Mucosa of rectum (tissue), 2 donors: ENCODE data around the gene HYAL1.
A peak's percentile ranks its signal among the peaks of the same experiment; 100 is the strongest.
"Not testable (repeated sequence)": the region's sequence is repeated elsewhere in the genome, so short reads cannot be mapped to it uniquely, and the experiment has no call there.

ENCODE experiments used
- H3K27ac ChIP-seq, 2 donors: one replicate each; pipeline ENCODE4 v1.7.0; 2013; ENCODE audit warnings: inconsistent platforms in 2 of 2, low read depth in 2 of 2, low read length in 2 of 2
- H3K27me3 ChIP-seq, 2 donors: one replicate each; pipeline ENCODE4 v1.7.0; 2013; ENCODE audit warnings: low read length in 2 of 2; ENCODE audit not compliant: control insufficient read depth in 2 of 2, insufficient read depth in 2 of 2
- H3K36me3 ChIP-seq, 2 donors: one replicate each; pipeline ENCODE4 v1.7.0; 2013; ENCODE audit warnings: low read length in 2 of 2; ENCODE audit not compliant: control insufficient read depth in 2 of 2, insufficient read depth in 2 of 2
- H3K4me1 ChIP-seq, 2 donors: one replicate each; pipeline ENCODE4 v1.7.0; 2013; ENCODE audit warnings: low read length in 2 of 2, mild to moderate bottlenecking in 1 of 2; ENCODE audit not compliant: control insufficient read depth in 2 of 2, insufficient read depth in 2 of 2
- H3K4me3 ChIP-seq, 2 donors: one replicate each; pipeline ENCODE4 v1.7.0; 2013; ENCODE audit warnings: low read length in 2 of 2
- H3K9ac ChIP-seq, 2 donors: one replicate each; pipeline ENCODE4 v1.7.0; 2013; ENCODE audit warnings: low read length in 2 of 2, low read depth in 1 of 2, mild to moderate bottlenecking in 1 of 2
- H3K9me3 ChIP-seq, 2 donors: one replicate each; pipeline ENCODE4 v1.7.0; 2013; ENCODE audit warnings: low read length in 2 of 2; ENCODE audit not compliant: control insufficient read depth in 2 of 2
- donor health status: healthy.
- donor health status: Normal muscosa, but diverticular disease.

HYAL1 gene

DNA sequence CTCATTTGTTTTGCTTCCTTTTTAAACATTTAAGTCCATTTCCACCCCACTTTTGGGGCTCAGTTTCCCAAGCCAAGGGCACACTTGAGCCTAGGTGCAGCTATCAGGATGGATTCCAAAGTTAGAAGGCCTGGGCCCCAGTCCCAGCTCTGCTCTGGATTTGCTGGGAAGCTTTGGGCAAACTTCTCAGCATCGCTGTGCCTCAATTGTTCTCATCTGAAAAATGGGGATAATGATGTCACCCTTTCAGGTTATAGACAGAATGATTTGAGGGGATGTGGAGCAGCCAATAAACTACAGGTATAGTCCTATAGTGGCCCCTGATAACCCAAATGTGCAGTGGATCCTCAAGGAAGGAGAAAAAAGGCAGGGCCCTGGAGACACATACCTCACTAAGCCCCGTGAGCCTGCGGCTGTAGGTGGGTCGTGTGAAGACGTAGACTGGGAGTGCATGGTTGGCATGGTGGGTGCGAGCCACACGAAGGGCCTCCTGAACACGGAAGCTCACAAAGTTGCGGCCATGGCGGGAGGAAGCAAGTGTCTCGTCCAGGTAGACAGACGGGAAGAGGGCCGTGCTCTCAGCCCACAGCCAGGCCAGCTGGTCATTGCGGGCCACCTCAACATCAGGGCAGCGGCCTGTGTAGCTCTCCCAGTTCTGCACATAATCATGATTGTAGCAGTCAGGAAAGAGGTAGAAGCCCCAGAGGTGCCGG is 16.0 kb upstream of the HYAL1 start:
- no peak overlapping the region for H3K27ac ChIP-seq
- H3K4me1 ChIP-seq: peaks cover 55 to 60% of the 10 kb centered on the region in 2 donors
- peaks cover 2 to 8% of the 10 kb centered on the region in 2 donors for H3K36me3 ChIP-seq
- peak overlapping the region; percentile 26 to 87 for H3K9ac ChIP-seq
- peak overlapping the region; percentile 6 to 89 for H3K4me3 ChIP-seq
- H3K9me3 ChIP-seq: no peaks in the 10 kb centered on the region
- no peaks in the 10 kb centered on the region for H3K27me3 ChIP-seq

DNA sequence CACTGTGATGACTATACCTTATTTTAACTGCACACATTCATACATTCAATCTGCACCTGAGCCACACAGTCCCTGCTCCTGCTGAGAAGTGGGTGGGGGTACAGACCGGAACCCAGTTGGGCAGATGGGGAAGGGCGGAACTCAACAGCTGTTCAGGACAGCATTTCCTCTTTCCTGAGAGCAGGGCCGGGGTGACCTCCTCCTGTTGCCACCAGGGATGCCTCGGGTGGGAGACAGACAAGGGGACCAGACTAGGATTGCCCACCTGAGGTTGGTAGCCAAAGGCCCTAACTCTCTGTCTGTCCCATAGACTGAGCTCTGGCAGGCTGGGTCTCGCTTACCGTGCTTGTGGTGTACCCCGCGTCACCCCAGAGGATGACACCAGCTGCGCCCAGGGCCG is 15.2 kb upstream of the HYAL1 start:
- peak overlapping the region; percentile 97 to 98 for H3K27ac ChIP-seq
- peak overlapping the region in 1 of 2 donors; percentile 29 for H3K4me3 ChIP-seq
- peak overlapping the region in 1 of 2 donors; percentile 82 for H3K9ac ChIP-seq
- peaks cover 55 to 60% of the 10 kb centered on the region in 2 donors for H3K4me1 ChIP-seq
- H3K9me3 ChIP-seq: no peaks in the 10 kb centered on the region
- H3K27me3 ChIP-seq: no peaks in the 10 kb centered on the region
- H3K36me3 ChIP-seq: peaks cover 2 to 8% of the 10 kb centered on the region in 2 donors

DNA sequence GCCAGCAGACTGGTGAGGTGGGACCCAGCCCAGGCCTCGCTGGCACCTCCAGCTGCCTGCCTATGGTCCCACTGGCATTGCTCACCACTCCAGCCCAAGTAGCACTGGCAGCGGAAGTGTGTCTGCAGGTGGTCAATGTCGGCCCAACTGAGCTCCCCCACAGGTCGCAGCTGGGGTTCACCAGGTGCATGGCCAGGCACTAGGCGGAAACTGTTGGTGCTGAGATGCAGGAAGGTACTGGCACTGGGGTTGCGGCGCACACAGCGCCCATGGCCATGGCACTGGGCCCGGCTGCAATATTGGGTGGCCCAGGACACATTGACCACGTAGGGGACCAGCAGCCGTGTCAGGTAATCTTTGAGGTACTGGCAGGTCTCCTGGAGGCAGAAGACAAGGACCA is 14.8 kb upstream of the HYAL1 start:
- Histone ChIP-seq H3K9ac (peak overlapping the region; percentile 41 to 82), H3K27ac (peak overlapping the region; percentile 97 to 98)

DNA sequence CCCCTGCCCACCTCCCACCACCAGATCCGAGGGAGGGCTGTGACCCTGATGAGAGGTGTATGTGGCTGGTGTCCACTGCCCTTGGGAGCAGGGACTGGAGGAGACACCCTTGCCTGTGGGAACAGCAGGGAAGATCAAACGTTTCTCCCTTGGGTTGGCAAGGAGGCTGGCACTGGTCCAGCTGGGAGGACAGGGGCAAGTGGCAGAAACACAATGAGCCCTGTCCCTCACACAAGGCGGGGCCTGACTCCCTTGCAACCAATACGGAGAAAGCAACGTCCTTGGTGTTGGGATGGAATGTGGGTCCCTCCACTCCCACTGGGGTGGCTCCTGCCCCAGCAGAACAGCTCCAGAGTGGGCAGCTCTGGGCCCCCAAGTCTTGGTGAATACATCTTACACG is 13.9 kb upstream of the HYAL1 start:
- Histone ChIP-seq H3K9me3 (no peaks in the 10 kb centered on the region), H3K4me1 (peaks cover 53 to 54% of the 10 kb centered on the region in 2 donors), H3K27me3 (no peaks in the 10 kb centered on the region), H3K36me3 (peaks cover 2 to 8% of the 10 kb centered on the region in 2 donors), H3K27ac (peak overlapping the region; percentile 97 to 98), H3K9ac (peak overlapping the region; percentile 71 to 82), H3K4me3 (peak overlapping the region; percentile 23 to 34)

More for the DNA sequence above, 14.8 kb upstream of the HYAL1 start:
- H3K36me3 ChIP-seq: peaks cover 2 to 8% of the 10 kb centered on the region in 2 donors
- no peaks in the 10 kb centered on the region for H3K9me3 ChIP-seq
- H3K4me3 ChIP-seq: peak overlapping the region in 1 of 2 donors; percentile 29
- peaks cover 55 to 60% of the 10 kb centered on the region in 2 donors for H3K4me1 ChIP-seq
- H3K27me3 ChIP-seq: no peaks in the 10 kb centered on the region

DNA sequence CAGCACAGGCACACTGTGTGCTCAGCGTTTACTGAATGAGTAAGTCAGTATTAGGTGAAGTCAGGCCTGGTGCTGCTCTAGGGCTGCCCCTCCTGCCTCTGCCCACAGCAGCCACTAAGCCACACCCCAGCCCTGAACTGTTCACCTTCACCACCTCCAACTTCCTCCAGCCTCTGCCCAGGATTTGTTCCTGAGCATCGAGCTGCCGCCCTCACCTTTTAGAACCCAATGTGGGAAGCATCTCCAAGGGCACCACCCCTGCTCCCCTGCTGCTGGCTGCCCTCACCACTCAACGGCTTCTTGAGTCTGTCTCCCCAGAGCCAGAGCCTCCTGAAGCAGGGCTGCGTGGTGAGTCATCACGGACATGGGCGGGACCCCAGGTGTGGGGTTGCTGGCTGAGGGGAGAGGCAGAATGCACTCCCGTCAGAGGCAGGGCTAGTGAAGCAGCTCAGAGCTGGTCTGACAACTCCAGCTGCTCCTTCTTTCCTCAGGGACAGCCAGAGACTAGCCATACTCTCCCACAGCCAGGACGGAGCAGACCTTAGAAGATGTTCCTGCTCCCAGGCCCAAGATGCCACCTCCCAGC is 13.4 kb upstream of the HYAL1 start:
- Histone ChIP-seq H3K27ac (peak overlapping the region; percentile 97 to 98), H3K4me1 (peaks cover 47 to 49% of the 10 kb centered on the region in 2 donors), H3K9me3 (no peaks in the 10 kb centered on the region)

DNA sequence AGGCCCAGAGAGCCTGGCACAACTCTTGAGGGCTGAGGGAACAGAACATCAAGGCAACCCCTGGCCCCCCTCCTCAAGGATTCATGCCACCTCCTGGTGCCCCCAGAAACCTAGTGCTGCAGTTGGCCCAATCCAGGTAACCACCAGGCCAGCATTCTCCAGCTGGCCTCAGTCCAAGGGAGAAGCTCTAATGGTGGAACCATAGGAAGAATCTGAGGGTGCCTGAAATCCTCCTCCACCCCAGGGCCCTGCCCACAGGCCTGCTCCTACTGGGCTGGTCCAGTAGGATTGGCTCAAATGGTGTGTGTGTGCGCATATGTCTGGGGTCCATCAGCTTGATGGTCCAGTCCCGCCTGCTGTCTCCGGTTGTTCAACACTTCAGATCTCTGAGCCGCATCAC is 11.4 kb upstream of the HYAL1 start:
- no peak overlapping the region for H3K27ac ChIP-seq
- no peak overlapping the region for H3K4me3 ChIP-seq
- H3K4me1 ChIP-seq: peaks cover 36 to 39% of the 10 kb centered on the region in 2 donors
- H3K36me3 ChIP-seq: peaks cover 2 to 8% of the 10 kb centered on the region in 2 donors
- no peaks in the 10 kb centered on the region for H3K27me3 ChIP-seq
- H3K9me3 ChIP-seq: no peaks in the 10 kb centered on the region
- H3K9ac ChIP-seq: no peak overlapping the region

More for the DNA sequence above, 13.4 kb upstream of the HYAL1 start:
- Histone ChIP-seq H3K4me3 (peak overlapping the region; percentile 23 to 34), H3K9ac (peak overlapping the region; percentile 71 to 82), H3K36me3 (peaks cover 2 to 8% of the 10 kb centered on the region in 2 donors), H3K27me3 (no peaks in the 10 kb centered on the region)

DNA sequence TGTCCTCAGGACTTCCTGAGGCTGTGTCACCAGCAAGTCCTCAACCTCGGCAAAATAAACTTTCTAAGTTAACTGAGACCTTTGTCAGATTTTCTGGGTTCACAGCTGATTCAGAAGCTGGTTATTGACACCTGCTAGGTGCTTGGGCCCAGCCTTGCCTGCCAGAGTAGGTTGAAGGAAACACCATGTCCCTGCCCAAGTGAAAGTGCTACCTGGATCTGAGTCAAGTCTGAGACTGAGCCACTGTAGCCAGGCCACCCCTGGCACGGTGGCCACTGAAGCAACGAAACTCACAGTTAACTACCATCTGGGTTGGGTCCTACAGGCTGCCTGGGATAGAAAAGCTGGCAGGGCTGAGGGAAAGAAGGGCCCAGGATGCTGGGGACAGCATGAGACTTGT is 11.0 kb upstream of the HYAL1 start:
- peaks cover 2 to 3% of the 10 kb centered on the region in 2 donors for H3K36me3 ChIP-seq
- H3K27me3 ChIP-seq: no peaks in the 10 kb centered on the region
- no peak overlapping the region for H3K9ac ChIP-seq
- no peaks in the 10 kb centered on the region for H3K9me3 ChIP-seq
- H3K27ac ChIP-seq: no peak overlapping the region
- peaks cover 31 to 35% of the 10 kb centered on the region in 2 donors for H3K4me1 ChIP-seq
- H3K4me3 ChIP-seq: no peak overlapping the region

DNA sequence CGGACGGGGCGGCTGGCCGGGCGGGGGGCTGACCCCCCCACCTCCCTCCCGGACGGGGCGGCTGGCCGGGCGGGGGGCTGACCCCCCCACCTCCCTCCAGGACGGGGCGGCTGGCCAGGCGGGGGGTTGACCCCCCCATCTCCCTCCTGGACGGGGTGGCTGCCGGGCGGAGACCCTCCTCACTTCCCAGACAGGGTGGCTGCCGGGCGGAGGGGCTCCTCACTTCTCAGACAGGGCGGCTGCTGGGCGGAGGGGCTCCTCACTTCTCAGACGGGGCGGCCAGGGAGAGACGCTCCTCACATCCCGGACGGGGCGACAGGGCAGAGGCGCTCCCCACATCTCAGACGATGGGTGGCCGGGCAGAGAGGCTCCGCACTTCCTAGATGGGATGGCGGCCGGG is 8.7 kb upstream of the HYAL1 start:
- H3K9me3 ChIP-seq, H3K27ac ChIP-seq, H3K9ac ChIP-seq, H3K36me3 ChIP-seq, H3K27me3 ChIP-seq, H3K4me3 ChIP-seq: not testable (repeated sequence)
- H3K4me1 ChIP-seq: peaks cover 9 to 12% of the 10 kb centered on the region in 2 donors

DNA sequence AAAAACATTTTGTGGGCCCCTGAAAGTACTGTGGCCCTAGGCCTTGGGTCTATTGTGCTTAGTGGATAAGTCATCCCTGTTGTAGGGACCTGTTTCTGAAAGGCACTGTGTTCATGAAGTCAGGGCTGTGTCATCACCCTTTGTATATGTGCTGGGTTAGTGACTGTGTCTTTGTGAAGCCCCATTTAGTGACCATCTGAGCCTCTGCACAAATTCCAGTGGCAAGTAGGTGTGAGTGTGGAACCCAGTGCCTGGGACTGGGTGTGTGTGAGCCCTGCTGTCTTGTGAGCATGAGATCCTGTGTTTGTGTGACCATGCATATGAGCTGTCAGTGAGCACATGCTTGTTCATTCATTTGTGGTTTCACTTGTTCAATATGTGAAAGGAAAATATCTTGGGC is 1.2 kb upstream of the HYAL1 start:
- Histone ChIP-seq H3K9ac (no peak overlapping the region), H3K27ac (no peak overlapping the region), H3K4me3 (no peak overlapping the region), H3K27me3 (no peaks in the 10 kb centered on the region), H3K4me1 (peaks cover 16 to 21% of the 10 kb centered on the region in 2 donors), H3K36me3 (no peaks in the 10 kb centered on the region), H3K9me3 (no peaks in the 10 kb centered on the region)
